Activated B cell treated with CpG ODN at 0.5 μM for 24 hours (primary cell): ENCODE measurements around the gene OTUD3. TPM values are rescaled to one million over a fixed set of nuclear protein-coding genes. Genes with fewer than 3 reads are reported as not detected.
"Not testable (repeated sequence)": the region's sequence is repeated elsewhere in the genome, so short reads cannot be mapped to it uniquely, and the experiment has no call there.

Experiments
- ATAC-seq: fragments of 200-7000 bp; cut with Tn5 transposase; one replicate; pipeline ENCODE4 v1.10.0; 2021; ENCODE audit warnings: low read depth, mild to moderate bottlenecking, moderate library complexity
- CTCF ChIA-PET: fragments of 350-600 bp; sonication (Branson Sonifier 250); formaldehyde crosslinking; loops from one replicate; lab custom pipeline; 2021; ENCODE audit warnings: antibody characterized with exemption; lab: Charles Lee
- POLR2A ChIA-PET: fragments of 350-600 bp; sonication (Branson Sonifier 250); formaldehyde crosslinking; loops from one replicate; lab custom pipeline; 2021; ENCODE audit warnings: antibody characterized with exemption; lab: Charles Lee
- DNase-seq: peaks from one replicate; pipeline ENCODE4 v3.0.0; 2022
- H3K27ac Mint-ChIP-seq: one replicate; pipeline ENCODE4 v1.8.0; 2020; ENCODE audit warnings: mixed read lengths
- H3K27me3 Mint-ChIP-seq: one replicate; pipeline ENCODE4 v1.8.0; 2021; ENCODE audit warnings: mixed read lengths
- H3K36me3 Mint-ChIP-seq: one replicate; pipeline ENCODE4 v1.8.0; 2021; ENCODE audit warnings: low read depth, mixed read lengths
- H3K4me1 Mint-ChIP-seq: one replicate; pipeline ENCODE4 v1.8.0; 2021; ENCODE audit warnings: mixed read lengths
- H3K4me3 Mint-ChIP-seq: one replicate; pipeline ENCODE4 v1.8.0; 2020; ENCODE audit warnings: mild to moderate bottlenecking, mixed read lengths
- H3K9me3 Mint-ChIP-seq: one replicate; pipeline ENCODE4 v1.8.0; 2020; ENCODE audit warnings: mixed read lengths
- CTCF ChIP-seq: fragments of 200-600 bp; IDR thresholded peaks from one replicate; pipeline ENCODE4 v1.8.0; 2022; ENCODE audit warnings: antibody characterized with exemption, mild to moderate bottlenecking
- intact Hi-C: fragments of 100-400 bp; cut with micrococcal nuclease; formaldehyde crosslinking; loops from one replicate; pipeline ENCODE4 v1.15.1; 2024
- total RNA-seq: library from RNA; stranded (reverse); gene quantifications from 2 replicates; pipeline ENCODE4 v1.2.3, GENCODE V29; 2022

The OTUD3 gene
- total RNA-seq, 1 donor from 2014 or later, result 14.2 TPM

DNA sequence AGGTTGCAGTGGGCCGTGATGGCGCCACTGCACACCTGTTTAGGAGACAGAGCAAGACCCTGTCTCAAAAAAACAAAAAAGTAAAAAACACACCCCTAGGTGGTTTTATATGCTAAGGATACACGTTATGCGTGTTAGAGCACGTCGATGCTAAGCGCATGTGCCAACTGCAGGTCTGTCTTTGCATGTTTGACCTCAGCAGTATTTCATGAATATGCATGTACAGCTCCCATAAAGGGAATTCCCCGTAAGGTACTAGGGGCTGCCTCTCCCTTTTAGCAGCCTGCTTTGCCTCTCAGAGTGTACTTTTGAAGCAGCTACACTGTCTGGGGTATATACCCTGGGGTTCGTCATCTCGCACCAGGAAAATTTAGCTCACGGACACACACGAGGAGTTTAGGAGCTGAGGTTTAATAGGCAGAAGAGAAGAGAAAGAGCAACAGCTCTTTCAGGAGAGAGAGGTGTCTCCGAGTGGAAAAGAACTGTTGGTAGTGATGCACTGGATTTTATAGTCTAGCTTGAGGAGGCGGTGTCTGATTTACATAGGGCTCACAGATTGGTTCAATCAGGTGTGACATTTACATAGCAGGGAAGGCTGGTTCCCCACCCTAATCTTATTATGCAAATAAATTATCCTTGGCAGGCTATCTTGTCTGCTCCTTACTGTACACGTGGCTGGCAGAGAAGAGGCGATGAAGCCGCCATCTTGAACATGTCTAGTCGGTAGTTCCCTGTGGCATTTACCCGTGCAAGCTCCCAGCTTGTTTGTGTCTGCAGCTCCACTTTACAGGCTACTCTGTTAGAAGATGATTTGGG, 4.2 kb upstream of the OTUD3 start:
- ATAC-seq, result no peak
- no peaks in the 10 kb centered on the region for H3K9me3 Mint-ChIP-seq
- no peak for TF ChIP-seq CTCF
- H3K4me3 Mint-ChIP-seq, result no peak overlapping the region
- H3K4me1 Mint-ChIP-seq, result peaks cover 8% of the 10 kb centered on the region
- H3K27ac Mint-ChIP-seq, result no peak overlapping the region
- no peaks in the 10 kb centered on the region for H3K36me3 Mint-ChIP-seq
- no peak for DNase-seq
- ChIA-PET CTCF (no interaction called here), POLR2A (no interaction called here)
- H3K27me3 Mint-ChIP-seq, result peaks cover 13% of the 10 kb centered on the region
- intact Hi-C loops, result no loop called here

DNA sequence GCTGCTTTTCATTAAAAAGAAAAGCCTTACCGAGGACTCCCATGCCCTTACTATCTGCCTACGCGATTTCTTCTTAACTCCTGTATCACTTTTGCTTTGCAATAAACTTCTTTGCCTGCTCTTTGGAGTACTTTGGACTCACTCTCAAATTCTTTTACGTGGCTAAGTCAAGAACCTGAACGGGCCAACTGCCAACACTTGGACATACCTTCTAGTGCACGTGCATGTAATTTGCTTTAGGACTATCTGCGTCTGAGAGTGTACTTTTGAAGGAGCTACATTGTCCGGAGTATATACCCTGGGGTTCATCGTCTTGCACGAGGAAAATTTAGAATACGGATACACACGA, 3.6 kb upstream of the OTUD3 start:
- H3K4me1 Mint-ChIP-seq, result peaks cover 14% of the 10 kb centered on the region
- ATAC-seq (no peak), DNase-seq (no peak)
- H3K36me3 Mint-ChIP-seq, result no peaks in the 10 kb centered on the region
- intact Hi-C loops, result no loop called here
- no peaks in the 10 kb centered on the region for H3K9me3 Mint-ChIP-seq
- no peak overlapping the region for H3K4me3 Mint-ChIP-seq
- peaks cover 7% of the 10 kb centered on the region for H3K27me3 Mint-ChIP-seq
- no peak overlapping the region for H3K27ac Mint-ChIP-seq
- POLR2A ChIA-PET, result no interaction called here
- CTCF ChIA-PET, result no interaction called here
- no peak for TF ChIP-seq CTCF

DNA sequence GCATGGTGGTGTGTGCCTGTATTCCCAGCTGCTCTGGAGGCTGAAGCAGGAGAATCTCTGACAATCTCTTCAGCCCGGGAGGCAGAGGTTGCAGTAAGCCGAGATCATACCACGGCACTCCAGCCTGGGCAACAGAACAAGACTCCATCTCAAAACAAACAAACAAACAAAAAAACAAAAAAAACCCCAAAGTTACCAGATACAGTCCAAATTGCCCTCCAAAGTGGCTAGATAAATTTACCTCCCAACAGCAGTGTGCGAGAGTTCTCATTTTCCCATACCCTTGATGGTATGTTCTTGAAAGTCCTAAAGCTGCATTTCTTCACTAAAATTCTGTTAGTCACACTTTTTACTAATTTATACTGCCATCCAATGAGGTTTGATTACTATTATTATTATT, 3.0 kb upstream of the OTUD3 start:
- ChIA-PET POLR2A (no interaction called here), CTCF (no interaction called here)

DNA sequence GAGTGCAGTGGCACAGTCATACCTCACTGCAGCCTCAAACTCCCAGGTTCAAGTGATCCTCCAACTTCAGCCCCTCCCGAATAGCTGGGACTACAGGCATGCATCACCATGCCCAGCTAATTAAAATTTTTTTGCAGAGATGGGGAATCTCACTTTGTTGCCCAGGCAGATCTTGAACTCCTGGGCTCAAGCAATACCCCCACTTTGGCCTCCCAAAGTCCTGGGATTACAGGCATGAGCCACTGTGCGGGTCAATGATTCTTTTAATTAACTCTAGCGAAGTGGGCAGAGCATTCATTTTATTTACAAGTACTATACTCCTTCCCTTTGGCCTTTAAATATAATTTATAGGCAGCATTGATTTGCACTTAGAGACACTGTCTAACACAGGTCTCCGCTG, 2.5 kb upstream of the OTUD3 start:
- ChIA-PET CTCF (no interaction called here), POLR2A (no interaction called here)
- no peak for DNase-seq
- peaks cover 23% of the 10 kb centered on the region for H3K4me1 Mint-ChIP-seq
- intact Hi-C loops, result loop anchor here (10.0 kb wide), 1 partner anchor 615 kb away; no protein-coding TSS in a partner anchor
- H3K4me3 Mint-ChIP-seq, result no peak overlapping the region
- no peaks in the 10 kb centered on the region for H3K9me3 Mint-ChIP-seq
- no peak for ATAC-seq
- H3K27me3 Mint-ChIP-seq, result peaks cover 7% of the 10 kb centered on the region
- no peak for TF ChIP-seq CTCF
- no peaks in the 10 kb centered on the region for H3K36me3 Mint-ChIP-seq
- no peak overlapping the region for H3K27ac Mint-ChIP-seq

More for the DNA sequence above, 3.0 kb upstream of the OTUD3 start:
- H3K36me3 Mint-ChIP-seq, result no peaks in the 10 kb centered on the region
- H3K9me3 Mint-ChIP-seq, result no peaks in the 10 kb centered on the region
- no peak for ATAC-seq
- no peak for DNase-seq
- H3K27me3 Mint-ChIP-seq, result peaks cover 7% of the 10 kb centered on the region
- H3K4me3 Mint-ChIP-seq, result no peak overlapping the region
- H3K27ac Mint-ChIP-seq, result no peak overlapping the region
- intact Hi-C loops, result no loop called here
- TF ChIP-seq CTCF, result no peak
- peaks cover 20% of the 10 kb centered on the region for H3K4me1 Mint-ChIP-seq

GRCh38 chr1:19880841-19881240, 1.4 kb upstream of the OTUD3 start:
- H3K27me3 Mint-ChIP-seq, H3K4me3 Mint-ChIP-seq, ATAC-seq, H3K36me3 Mint-ChIP-seq, H3K27ac Mint-ChIP-seq, DNase-seq, POLR2A ChIA-PET, H3K9me3 Mint-ChIP-seq, CTCF ChIA-PET: not testable (repeated sequence)
- peaks cover 30% of the 10 kb centered on the region for H3K4me1 Mint-ChIP-seq
- intact Hi-C loops, result loop anchor here (10.0 kb wide), 1 partner anchor 614 kb away; no protein-coding TSS in a partner anchor
